Transverse colon (tissue), 4 donors: ENCODE measurements around the gene IFNB1.

Source experiments
- CTCF ChIP-seq, 5 experiments: fragments of 200-600 bp in 3 of 5; fragments of 450-650 bp in 2 of 5; sonication (generic) in 3 of 5; IDR thresholded peaks; 1 replicate in 2 of 5; 2 replicates in 3 of 5; pipeline ENCODE4 v1.5.1; 2016 to 2017; ENCODE audit warnings: antibody characterized with exemption in 5 of 5, inconsistent platforms in 3 of 5, mild to moderate bottlenecking in 2 of 5, moderate library complexity in 1 of 5
- POLR2AphosphoS5 ChIP-seq, 3 donors: sonication (generic); formaldehyde crosslinking; IDR thresholded peaks; one replicate each; pipeline ENCODE4 v1.6.1; 2016; ENCODE audit warnings: antibody characterized with exemption in 3 of 3

GRCh38 chr9:21102305-21102704 is 24.6 kb upstream of the IFNB1 start:
- no peak for TF ChIP-seq CTCF (IDR thresholded peaks at IDR 0.05)
- TF ChIP-seq POLR2AphosphoS5 (IDR thresholded peaks at IDR 0.05), result no peak
